Bone marrow (tissue), 2 donors: ENCODE measurements around the gene ABTB2.
"Not testable (repeated sequence)": the region's sequence is repeated elsewhere in the genome, so short reads cannot be mapped to it uniquely, and the experiment has no call there.

Experiments used
- DNase-seq, 2 donors: peaks; one replicate each; lab custom pipeline; 2025; lab: John Stamatoyannopoulos, UW

Gene ABTB2

GRCh38 chr11:34262531-34263081, 95.2 kb downstream of the ABTB2 start:
- no peak for DNase-seq

GRCh38 chr11:34261820-34262219, 96.0 kb downstream of the ABTB2 start:
- no peak for DNase-seq

- no peak for DNase-seq
Measured at GRCh38 chr11:34261095-34261494, 96.7 kb downstream of the ABTB2 start.

- DNase-seq, result no peak
Measured at GRCh38 chr11:34260072-34260575, 97.7 kb downstream of the ABTB2 start.

- DNase-seq, result no peak
Measured at GRCh38 chr11:34259087-34259486, 98.7 kb downstream of the ABTB2 start.

GRCh38 chr11:34256626-34257025, 101.2 kb downstream of the ABTB2 start:
- no peak for DNase-seq

- no peak for DNase-seq
Measured at GRCh38 chr11:34256150-34256549, 101.7 kb downstream of the ABTB2 start.

- DNase-seq, result no peak
Measured at GRCh38 chr11:34255101-34255500, 102.7 kb downstream of the ABTB2 start.

GRCh38 chr11:34254011-34254410, 103.8 kb downstream of the ABTB2 start:
- no peak for DNase-seq

- DNase-seq, result no peak
Measured at GRCh38 chr11:34252651-34253050, 105.2 kb downstream of the ABTB2 start.

GRCh38 chr11:34252015-34252414, 105.8 kb downstream of the ABTB2 start:
- no peak for DNase-seq

GRCh38 chr11:34251589-34251980, 106.2 kb downstream of the ABTB2 start:
- no peak for DNase-seq

GRCh38 chr11:34250732-34251588, 106.8 kb downstream of the ABTB2 start:
- peak; percentile 47 to 86 for DNase-seq

- no peak for DNase-seq
Measured at GRCh38 chr11:34250211-34250610, 107.6 kb downstream of the ABTB2 start.

GRCh38 chr11:34249439-34249838, 108.4 kb downstream of the ABTB2 start:
- DNase-seq, result no peak

GRCh38 chr11:34246511-34246910, 111.3 kb downstream of the ABTB2 start:
- not testable (repeated sequence) for DNase-seq

- DNase-seq, result no peak
Measured at GRCh38 chr11:34245041-34245440, 112.8 kb downstream of the ABTB2 start.

- DNase-seq, result no peak
Measured at GRCh38 chr11:34243600-34244464, 114.0 kb downstream of the ABTB2 start.

GRCh38 chr11:34242037-34242625, 115.7 kb downstream of the ABTB2 start:
- DNase-seq, result no peak

- no peak for DNase-seq
Measured at GRCh38 chr11:34240150-34240494, 117.7 kb downstream of the ABTB2 start.

GRCh38 chr11:34239465-34240149, 118.2 kb downstream of the ABTB2 start:
- DNase-seq, result no peak

GRCh38 chr11:34238966-34239365, 118.8 kb downstream of the ABTB2 start:
- no peak for DNase-seq
